Measurements from ENCODE around the gene PAPPA2. TPM values are rescaled to one million over a fixed set of nuclear protein-coding genes. Genes with fewer than 3 reads are reported as not detected.

The PAPPA2 gene
- total and polyA plus RNA-seq, 9 of the 15 experiments (the other 6 are each of a cell fraction or from before 2014, with no cell fraction given): 0.01 to 0.15 (median 0.05) TPM; not detected in 2

GRCh38 chr1:176552217-176552991 is 89.4 kb downstream of the PAPPA2 start:
- H3K9me3 ChIP-seq (replicated peaks; ENCODE audit: control insufficient read depth, insufficient read depth, low read depth, low read length): no peaks in the 10 kb centered on the region
- in situ Hi-C loops (cut with MboI): loop anchor here (25.0 kb wide), 1 partner anchor 1385 kb away; no protein-coding TSS in a partner anchor
- ChIA-PET POLR2A (interaction anchor here (0.6 kb wide), 1 partner anchor 38 kb away, joined by 4 read pairs; no protein-coding TSS in a partner anchor), CTCF (ENCODE audit: low intra/inter-chr PET ratio) (no interaction called here)
- H3K79me2 ChIP-seq (ENCODE audit: control insufficient read depth, insufficient read depth, low read length): no peaks in the 10 kb centered on the region
- no peak overlapping the region for H3K4me2 ChIP-seq (ENCODE audit: insufficient read depth, low read length)
- intact Hi-C loops (cut with micrococcal nuclease): no loop called here
- WGBS (ENCODE audit: insufficient coverage, low coverage, missing lambda C conversion rate): 2% methylated on average over 10 of the region's 10 CpGs
- no peak for DNase-seq (ENCODE audit: extremely low read depth in 1 of 4, low spot score in 3 of 4)
- H3K36me3 ChIP-seq (ENCODE audit: control insufficient read depth, insufficient read depth, low read length): no peaks in the 10 kb centered on the region
- no TSS peak for BruUV-seq (replicated peaks)
- H4K20me1 ChIP-seq (replicated peaks; ENCODE audit: control insufficient read depth, insufficient read depth, low read length): no peaks in the 10 kb centered on the region
- FAIRE-seq: no peak
- no peak for ATAC-seq
- H2AFZ ChIP-seq (ENCODE audit: low read depth, low read length): no peak overlapping the region
- H3K4me1 ChIP-seq (replicated peaks in 1 of 2; ENCODE audit: control insufficient read depth in 2 of 2, insufficient read depth in 2 of 2, low read length in 2 of 2): no peaks in the 10 kb centered on the region
- no peak overlapping the region for H3K27ac ChIP-seq (ENCODE audit: extremely low read depth, low read depth, low read length)
- peaks cover 12 to 23% of the 10 kb centered on the region in 2 experiments; a peak in 3 of 5 replicates for H3K27me3 ChIP-seq (ENCODE audit: control insufficient read depth in 2 of 2, insufficient read depth in 2 of 2, low read length in 2 of 2)
- no peaks in the 10 kb centered on the region for H3K9me1 ChIP-seq (ENCODE audit: control insufficient read depth, insufficient read depth, low read length)
- no peak for TF ChIP-seq ZNF592 (IDR thresholded peaks at IDR 0.05)
- 0 out of 2 replicates have a peak, but pooled peaks have one; percentile 27 for TF ChIP-seq THRB (CRISPR knock-in tag; conservative IDR thresholded peaks at IDR 0.05)
- TF ChIP-seq ZNF354B (CRISPR knock-in tag; IDR thresholded peaks at IDR 0.05): no peak
- TF ChIP-seq ZNF512 (tag; IDR thresholded peaks at IDR 0.05): peak; percentile 77
- no peak for TF ChIP-seq CHAMP1 (IDR thresholded peaks at IDR 0.05)
- 0 out of 2 replicates have a peak, but pooled peaks have one; percentile 9 for TF ChIP-seq OTX1 (CRISPR knock-in tag; IDR thresholded peaks at IDR 0.05)
- TF ChIP-seq E2F4 (CRISPR knock-in tag; IDR thresholded peaks at IDR 0.05; ENCODE audit: low read depth): no peak
- no peak overlapping the region for H3K4me3 ChIP-seq
- H3K9ac ChIP-seq (ENCODE audit: insufficient read depth in 1 of 2, low read depth in 2 of 2, low read length in 2 of 2): no peak overlapping the region
